HG02588 (cell line): ENCODE measurements around the gene FBRS.
"Not testable (repeated sequence)": the region's sequence is repeated elsewhere in the genome, so short reads cannot be mapped to it uniquely, and the experiment has no call there.

Experiments
- ATAC-seq: cut with Tn5 transposase; IDR thresholded peaks from one replicate; pipeline ENCODE4 v1.9.1; 2021; ENCODE audit warnings: mild to moderate bottlenecking, moderate library complexity; ENCODE audit not compliant: unreplicated experiment

Gene FBRS

GRCh38 chr16:30663038-30663437 is 4.8 kb downstream of the FBRS start:
- no peak for ATAC-seq

- no peak for ATAC-seq
Measured at GRCh38 chr16:30663820-30664219, 5.6 kb downstream of the FBRS start.

GRCh38 chr16:30664616-30665109 is 6.4 kb downstream of the FBRS start:
- no peak for ATAC-seq

- ATAC-seq = no peak
Measured at GRCh38 chr16:30665155-30665829, 7.1 kb downstream of the FBRS start.

- ATAC-seq = no peak
Measured at GRCh38 chr16:30665830-30666190, 7.6 kb downstream of the FBRS start.

- ATAC-seq = no peak
Measured at GRCh38 chr16:30666681-30667080, 8.4 kb downstream of the FBRS start.

- no peak for ATAC-seq
Measured at GRCh38 chr16:30667361-30667905, 9.2 kb downstream of the FBRS start.

GRCh38 chr16:30668393-30668792 is 10.2 kb downstream of the FBRS start:
- ATAC-seq = no peak

GRCh38 chr16:30669026-30669902 is 11.0 kb downstream of the FBRS start:
- no peak for ATAC-seq

- no peak for ATAC-seq
Measured at GRCh38 chr16:30669903-30670824, 11.9 kb downstream of the FBRS start.

GRCh38 chr16:30675143-30675542 is 16.9 kb downstream of the FBRS start:
- no peak for ATAC-seq

GRCh38 chr16:30677931-30678585 is 19.8 kb downstream of the FBRS start:
- no peak for ATAC-seq

GRCh38 chr16:30678586-30678970 is 20.3 kb downstream of the FBRS start:
- ATAC-seq = no peak

GRCh38 chr16:30680326-30680725 is 22.1 kb downstream of the FBRS start:
- no peak for ATAC-seq

GRCh38 chr16:30688701-30689100 is 30.5 kb downstream of the FBRS start:
- no peak for ATAC-seq

- no peak for ATAC-seq
Measured at GRCh38 chr16:30691907-30692306, 33.7 kb downstream of the FBRS start.

GRCh38 chr16:30692396-30693064 is 34.3 kb downstream of the FBRS start:
- ATAC-seq = no peak

- ATAC-seq = no peak
Measured at GRCh38 chr16:30694926-30695693, 36.9 kb downstream of the FBRS start.

- not testable (repeated sequence) for ATAC-seq
Measured at GRCh38 chr16:30696646-30697045, 38.4 kb downstream of the FBRS start.
